GM18858 (cell line): ENCODE measurements around the gene MPZL3.
A peak's percentile ranks its signal among the peaks of the same experiment; 100 is the strongest.

Experiments used
- ATAC-seq: cut with Tn5 transposase; IDR thresholded peaks from one replicate; pipeline ENCODE4 v1.9.1; 2021; ENCODE audit not compliant: unreplicated experiment

The MPZL3 gene

GRCh38 chr11:118264569-118265465, 12.7 kb upstream of the MPZL3 start:
- no peak for ATAC-seq

GRCh38 chr11:118263695-118264568, 11.8 kb upstream of the MPZL3 start, which contains the start of gene MPZL2:
TSS of gene MPZL2 (minus strand) at chr11:118264297. CDS start at chr11:118264153, 144 bp downstream.
- ATAC-seq: no peak

GRCh38 chr11:118263112-118263511, 10.9 kb upstream of the MPZL3 start:
- ATAC-seq: no peak

GRCh38 chr11:118260353-118260752, 8.2 kb upstream of the MPZL3 start:
- ATAC-seq: no peak

GRCh38 chr11:118259138-118259537, 7.0 kb upstream of the MPZL3 start:
- no peak for ATAC-seq

- no peak for ATAC-seq
Observed at GRCh38 chr11:118258410-118258809, 6.2 kb upstream of the MPZL3 start.

GRCh38 chr11:118252688-118253087, 523 bp upstream of the MPZL3 start:
- no peak for ATAC-seq

GRCh38 chr11:118247041-118247440, 5.1 kb downstream of the MPZL3 start:
- no peak for ATAC-seq

GRCh38 chr11:118245936-118246562, 6.1 kb downstream of the MPZL3 start:
- no peak for ATAC-seq

- no peak for ATAC-seq
Observed at GRCh38 chr11:118243993-118244762, 8.0 kb downstream of the MPZL3 start.

GRCh38 chr11:118243161-118243560, 9.0 kb downstream of the MPZL3 start:
- ATAC-seq: no peak

- ATAC-seq: no peak
Observed at GRCh38 chr11:118241764-118242098, 10.4 kb downstream of the MPZL3 start.

- peak; percentile 83 for ATAC-seq
Observed at GRCh38 chr11:118240999-118241763, 11.0 kb downstream of the MPZL3 start.

GRCh38 chr11:118239509-118240205, 12.5 kb downstream of the MPZL3 start:
- no peak for ATAC-seq

- no peak for ATAC-seq
Observed at GRCh38 chr11:118238929-118239328, 13.2 kb downstream of the MPZL3 start.

GRCh38 chr11:118238421-118238820, 13.7 kb downstream of the MPZL3 start:
- no peak for ATAC-seq

GRCh38 chr11:118236170-118236569, 16.0 kb downstream of the MPZL3 start:
- ATAC-seq: no peak

GRCh38 chr11:118234833-118235232, 17.3 kb downstream of the MPZL3 start:
- no peak for ATAC-seq

GRCh38 chr11:118233850-118234249, 18.3 kb downstream of the MPZL3 start:
- ATAC-seq: no peak
